ENCODE results near the gene NADK2. TPM values are rescaled to one million over a fixed set of nuclear protein-coding genes. Genes with fewer than 3 reads are reported as not detected.

NADK2 gene
- total RNA-seq, 2 experiments from 2014 or later = 19.9 to 20.0 TPM

DNA sequence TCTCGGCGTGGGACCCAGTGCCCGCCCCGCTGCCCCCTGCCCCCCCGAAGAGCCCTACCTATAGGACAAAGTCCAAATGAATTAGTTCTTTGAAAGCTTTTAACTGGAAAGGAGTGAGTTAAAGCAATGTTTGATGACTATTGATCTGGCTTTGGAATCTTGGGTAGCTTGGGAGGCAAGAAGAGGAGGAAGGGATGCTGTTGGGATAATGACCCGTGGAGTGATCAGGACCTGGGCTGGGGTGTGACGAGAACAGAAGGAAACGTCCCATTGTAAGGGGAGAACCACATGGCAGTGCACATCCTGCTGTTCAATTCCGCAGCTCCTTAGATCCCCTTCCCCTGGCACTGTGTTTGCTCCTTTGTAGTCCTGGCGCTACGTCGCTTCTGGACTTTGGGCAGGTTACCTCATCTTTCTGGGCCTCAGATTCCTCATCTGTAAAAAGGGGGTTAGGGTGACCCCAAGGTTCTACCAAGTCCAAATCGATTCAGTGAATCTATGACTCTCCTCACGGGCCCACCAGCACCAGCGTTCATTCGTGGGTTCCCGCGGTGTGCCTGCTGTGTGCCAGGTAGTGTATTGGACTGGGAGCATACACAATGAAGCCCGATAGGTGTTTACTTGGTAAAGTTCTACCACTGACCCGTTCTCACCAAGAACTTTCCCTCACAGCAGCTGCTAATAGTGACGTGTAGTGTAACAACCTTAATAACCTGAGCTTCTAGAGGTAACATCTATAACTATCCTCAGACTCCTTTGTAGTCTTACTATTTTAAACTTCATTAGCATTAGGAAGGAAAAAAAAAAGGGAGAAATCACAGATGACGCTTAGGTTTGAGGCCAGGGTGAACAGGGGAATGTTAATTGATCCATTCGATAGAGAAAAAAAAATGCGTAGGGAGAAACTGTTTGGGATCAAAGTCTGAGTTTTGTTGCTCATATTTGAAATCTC lies 1.1 kb upstream of the NADK2 start:
- CTCF ChIA-PET = interaction anchor here (0.6 to 2.2 kb wide), 14 partner anchors 10 to 448 kb away, joined by 3 to 8 read pairs (median 3); partner anchors contain the start of genes LMBRD2 and RANBP3L
- Mint-ChIP-seq H3K36me3 (ENCODE audit: low read depth) (no peaks in the 10 kb centered on the region), H3K27me3 (ENCODE audit: low read depth) (no peaks in the 10 kb centered on the region), H3K27ac (peak overlapping the region; percentile 90), H3K4me3 (peak overlapping the region; percentile 80), H3K4me1 (ENCODE audit: low read depth) (peaks cover 39% of the 10 kb centered on the region), H3K9me3 (no peaks in the 10 kb centered on the region)
- peak; percentile 10 for DNase-seq
- intact Hi-C loops (cut with micrococcal nuclease) = loop anchor here (1.0 to 10.0 kb wide), 18 partner anchors 58 to 1479 kb away; partner anchors contain the start of genes DNAJC21, IL7R, LMBRD2 and NUP155

GRCh38 chr5:36240779-36241630 lies 720 bp downstream of the NADK2 start:
- no peaks in the 10 kb centered on the region for H3K9me3 Mint-ChIP-seq
- CTCF ChIA-PET = interaction anchor here (0.5 to 2.2 kb wide), 13 partner anchors 10 to 450 kb away, joined by 3 to 8 read pairs (median 3); partner anchors contain the start of gene LMBRD2
- intact Hi-C loops (cut with micrococcal nuclease) = loop anchor here (5.0 to 10.0 kb wide), 10 partner anchors 339 to 1481 kb away; partner anchors contain the start of genes DNAJC21, IL7R, NUP155 and SPEF2
- peaks cover 46% of the 10 kb centered on the region for H3K4me1 Mint-ChIP-seq (ENCODE audit: low read depth)
- H3K4me3 Mint-ChIP-seq = peak overlapping the region; percentile 76
- H3K27ac Mint-ChIP-seq = peak overlapping the region; percentile 39
- H3K27me3 Mint-ChIP-seq (ENCODE audit: low read depth) = no peaks in the 10 kb centered on the region
- H3K36me3 Mint-ChIP-seq (ENCODE audit: low read depth) = no peaks in the 10 kb centered on the region
- peak; percentile 33 for DNase-seq

GRCh38 chr5:36239370-36240293 lies 2.1 kb downstream of the NADK2 start:
- CTCF ChIA-PET = interaction anchor here (2.0 kb wide), 1 partner anchor 12 kb away, joined by 6 read pairs; no protein-coding TSS in a partner anchor
- Mint-ChIP-seq H3K9me3 (no peaks in the 10 kb centered on the region), H3K27me3 (ENCODE audit: low read depth) (no peaks in the 10 kb centered on the region), H3K4me1 (ENCODE audit: low read depth) (peaks cover 46% of the 10 kb centered on the region), H3K36me3 (ENCODE audit: low read depth) (no peaks in the 10 kb centered on the region), H3K4me3 (peak overlapping the region; percentile 76), H3K27ac (peak overlapping the region; percentile 48)
- DNase-seq = no peak
- intact Hi-C loops (cut with micrococcal nuclease) = loop anchor here (5.0 to 10.0 kb wide), 10 partner anchors 337 to 1483 kb away; partner anchors contain the start of genes DNAJC21, IL7R, NUP155 and SPEF2

DNA sequence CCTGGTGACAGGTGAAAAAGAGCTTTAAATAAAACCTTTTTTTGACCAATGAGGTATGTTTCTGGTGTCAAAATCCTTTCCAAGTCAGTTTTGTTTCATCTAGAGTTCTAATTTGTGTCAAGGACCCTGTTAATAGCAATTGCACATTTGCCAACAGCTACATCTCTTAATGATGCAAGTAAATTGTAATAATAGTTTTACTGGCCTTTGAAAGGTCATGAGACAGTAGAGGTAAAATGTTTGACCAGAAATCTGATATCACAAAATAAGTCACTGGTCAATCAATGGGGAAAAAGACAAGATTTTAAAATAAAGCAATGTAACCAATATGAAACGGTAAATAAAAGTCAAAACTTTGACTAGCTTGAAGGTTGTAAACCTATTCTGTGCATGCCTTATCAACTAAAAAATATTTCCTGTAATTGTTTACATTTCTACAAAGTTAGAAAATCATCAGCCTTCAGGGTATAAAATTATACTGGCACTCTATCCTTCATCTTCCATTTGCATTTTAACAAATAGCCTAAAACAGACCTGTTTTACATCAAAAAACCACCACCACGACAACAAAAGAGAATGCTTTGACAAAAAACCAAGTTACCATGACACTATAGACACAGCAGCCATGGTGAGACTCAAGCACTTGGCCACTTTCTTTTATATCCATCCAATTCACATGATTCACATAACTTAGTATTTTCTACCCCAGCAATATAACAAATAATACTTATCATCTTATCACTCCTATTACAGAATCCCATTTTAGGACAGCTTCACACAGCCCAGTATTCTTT lies 3.0 kb downstream of the NADK2 start:
- Mint-ChIP-seq H3K27me3 (ENCODE audit: low read depth) (no peaks in the 10 kb centered on the region), H3K9me3 (no peaks in the 10 kb centered on the region), H3K4me3 (no peak overlapping the region), H3K4me1 (ENCODE audit: low read depth) (peaks cover 43% of the 10 kb centered on the region), H3K36me3 (ENCODE audit: low read depth) (no peaks in the 10 kb centered on the region), H3K27ac (no peak overlapping the region)
- intact Hi-C loops (cut with micrococcal nuclease) = no loop called here
- DNase-seq = no peak
- CTCF ChIA-PET = interaction anchor here (0.6 to 1.3 kb wide), 2 partner anchors 160 to 1041 kb away, joined by 3 to 9 read pairs; no protein-coding TSS in a partner anchor

GRCh38 chr5:36237751-36238150 lies 4.0 kb downstream of the NADK2 start:
- Mint-ChIP-seq H3K27me3 (ENCODE audit: low read depth) (no peaks in the 10 kb centered on the region), H3K4me3 (no peak overlapping the region), H3K27ac (no peak overlapping the region), H3K4me1 (ENCODE audit: low read depth) (peaks cover 33% of the 10 kb centered on the region), H3K36me3 (ENCODE audit: low read depth) (no peaks in the 10 kb centered on the region), H3K9me3 (no peaks in the 10 kb centered on the region)
- CTCF ChIA-PET = interaction anchor here (0.6 to 1.3 kb wide), 2 partner anchors 159 to 1041 kb away, joined by 3 to 9 read pairs; no protein-coding TSS in a partner anchor
- no peak for DNase-seq
- intact Hi-C loops (cut with micrococcal nuclease) = no loop called here

GRCh38 chr5:36236801-36237200 lies 4.9 kb downstream of the NADK2 start:
- H3K4me3 Mint-ChIP-seq = no peak overlapping the region
- intact Hi-C loops (cut with micrococcal nuclease) = no loop called here
- H3K9me3 Mint-ChIP-seq = no peaks in the 10 kb centered on the region
- peaks cover 31% of the 10 kb centered on the region for H3K4me1 Mint-ChIP-seq (ENCODE audit: low read depth)
- H3K27me3 Mint-ChIP-seq (ENCODE audit: low read depth) = no peaks in the 10 kb centered on the region
- CTCF ChIA-PET = no interaction called here
- no peaks in the 10 kb centered on the region for H3K36me3 Mint-ChIP-seq (ENCODE audit: low read depth)
- no peak overlapping the region for H3K27ac Mint-ChIP-seq
- no peak for DNase-seq

GRCh38 chr5:36232533-36232932 lies 9.2 kb downstream of the NADK2 start:
- H3K9me3 Mint-ChIP-seq = no peaks in the 10 kb centered on the region
- CTCF ChIA-PET = no interaction called here
- intact Hi-C loops (cut with micrococcal nuclease) = no loop called here
- no peak overlapping the region for H3K4me3 Mint-ChIP-seq
- no peak overlapping the region for H3K27ac Mint-ChIP-seq
- H3K36me3 Mint-ChIP-seq (ENCODE audit: low read depth) = peaks cover 2% of the 10 kb centered on the region
- no peaks in the 10 kb centered on the region for H3K27me3 Mint-ChIP-seq (ENCODE audit: low read depth)
- DNase-seq = no peak
- H3K4me1 Mint-ChIP-seq (ENCODE audit: low read depth) = peaks cover 5% of the 10 kb centered on the region

GRCh38 chr5:36230151-36230790 lies 11.5 kb downstream of the NADK2 start:
- no peaks in the 10 kb centered on the region for H3K9me3 Mint-ChIP-seq
- H3K27me3 Mint-ChIP-seq (ENCODE audit: low read depth) = no peaks in the 10 kb centered on the region
- intact Hi-C loops (cut with micrococcal nuclease) = no loop called here
- CTCF ChIA-PET = interaction anchor here (1.5 kb wide), 1 partner anchor 12 kb away, joined by 3 read pairs; no protein-coding TSS in a partner anchor
- H3K4me3 Mint-ChIP-seq = no peak overlapping the region
- no peak for DNase-seq
- H3K36me3 Mint-ChIP-seq (ENCODE audit: low read depth) = peaks cover 4% of the 10 kb centered on the region
- no peaks in the 10 kb centered on the region for H3K4me1 Mint-ChIP-seq (ENCODE audit: low read depth)
- no peak overlapping the region for H3K27ac Mint-ChIP-seq

DNA sequence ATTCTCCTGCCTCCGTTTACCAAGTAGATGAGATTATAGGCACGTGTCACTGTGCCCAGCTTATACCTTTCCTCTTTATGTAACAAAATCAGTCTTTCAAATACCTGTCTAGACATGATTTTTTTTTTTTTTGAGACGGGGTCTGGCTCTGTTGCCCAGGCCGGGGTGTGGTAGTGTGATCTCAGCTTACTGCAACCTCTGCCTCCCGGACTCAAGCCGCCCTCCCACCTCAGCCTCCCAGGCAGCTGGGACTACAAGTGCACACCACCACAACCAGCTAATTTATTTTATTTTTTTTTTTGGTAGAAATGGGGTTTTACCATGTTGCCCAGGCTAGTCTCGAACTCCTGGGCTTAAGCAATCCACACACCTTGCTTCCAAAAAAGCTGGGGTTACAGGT lies 13.2 kb downstream of the NADK2 start:
- DNase-seq = no peak
- Mint-ChIP-seq H3K27me3 (ENCODE audit: low read depth) (no peaks in the 10 kb centered on the region), H3K4me1 (ENCODE audit: low read depth) (no peaks in the 10 kb centered on the region), H3K9me3 (no peaks in the 10 kb centered on the region), H3K36me3 (ENCODE audit: low read depth) (peaks cover 5% of the 10 kb centered on the region), H3K4me3 (no peak overlapping the region), H3K27ac (no peak overlapping the region)
- intact Hi-C loops (cut with micrococcal nuclease) = no loop called here
- CTCF ChIA-PET = interaction anchor here (0.9 to 1.7 kb wide), 2 partner anchors 12 to 152 kb away, joined by 3 to 6 read pairs; partner anchors contain the start of gene NADK2

DNA sequence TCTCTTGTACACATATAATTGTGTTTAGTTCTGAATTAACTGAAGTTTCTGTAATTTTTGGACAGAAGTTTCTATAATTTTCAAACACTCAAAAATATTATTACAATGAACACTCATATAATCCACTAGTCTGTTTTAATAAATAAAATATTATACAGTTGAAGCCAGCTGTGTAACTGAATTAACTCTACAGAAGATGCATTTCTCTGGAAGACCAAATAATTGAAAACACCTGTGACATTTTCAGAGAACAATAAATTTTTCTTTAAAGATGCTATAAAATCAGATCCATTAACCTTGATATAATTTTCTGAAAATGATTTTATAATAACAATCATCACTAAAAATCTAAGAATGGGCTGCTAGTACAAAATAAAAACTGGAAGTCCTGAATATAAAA lies 14.7 kb downstream of the NADK2 start:
- intact Hi-C loops (cut with micrococcal nuclease) = no loop called here
- Mint-ChIP-seq H3K27me3 (ENCODE audit: low read depth) (no peaks in the 10 kb centered on the region), H3K4me1 (ENCODE audit: low read depth) (no peaks in the 10 kb centered on the region), H3K4me3 (no peak overlapping the region), H3K27ac (no peak overlapping the region), H3K36me3 (ENCODE audit: low read depth) (peaks cover 5% of the 10 kb centered on the region), H3K9me3 (no peaks in the 10 kb centered on the region)
- DNase-seq = no peak
- CTCF ChIA-PET = interaction anchor here (1.7 kb wide), 1 partner anchor 14 kb away, joined by 6 read pairs; the partner anchor contains the start of gene NADK2
